ENCODE measurements around the gene PYDC2.

The PYDC2 gene

GRCh38 chr3:191461113-191461595 lies at the start of gene PYDC2:
PYDC2 (plus strand) TSS chr3:191461163; CDS start chr3:191461163, 0 bp downstream.
- no peak for DNase-seq

- no peak for DNase-seq
Observed at GRCh38 chr3:191412759-191413158, 48.2 kb upstream of the PYDC2 start.

GRCh38 chr3:191414286-191414685 lies 46.7 kb upstream of the PYDC2 start:
- no peak for DNase-seq

GRCh38 chr3:191414732-191415131 lies 46.2 kb upstream of the PYDC2 start:
- no peak for DNase-seq

- no peak for DNase-seq
Observed at GRCh38 chr3:191415566-191415965, 45.4 kb upstream of the PYDC2 start.

- no peak for DNase-seq
Observed at GRCh38 chr3:191417457-191417729, 43.6 kb upstream of the PYDC2 start.

GRCh38 chr3:191420771-191421170 lies 40.2 kb upstream of the PYDC2 start:
- DNase-seq = no peak

- no peak for DNase-seq
Observed at GRCh38 chr3:191424881-191425280, 36.1 kb upstream of the PYDC2 start.

GRCh38 chr3:191425322-191425734 lies 35.6 kb upstream of the PYDC2 start:
- DNase-seq = no peak

GRCh38 chr3:191426311-191426710 lies 34.7 kb upstream of the PYDC2 start:
- no peak for DNase-seq

GRCh38 chr3:191428177-191428576 lies 32.8 kb upstream of the PYDC2 start:
- no peak for DNase-seq

- DNase-seq = no peak
Observed at GRCh38 chr3:191430103-191430502, 30.9 kb upstream of the PYDC2 start.

- no peak for DNase-seq
Observed at GRCh38 chr3:191431160-191431822, 29.7 kb upstream of the PYDC2 start.

- no peak for DNase-seq
Observed at GRCh38 chr3:191432162-191432561, 28.8 kb upstream of the PYDC2 start.

- DNase-seq = no peak
Observed at GRCh38 chr3:191434024-191434423, 26.9 kb upstream of the PYDC2 start.

GRCh38 chr3:191435981-191436380 lies 25.0 kb upstream of the PYDC2 start:
- DNase-seq = no peak

GRCh38 chr3:191438150-191438814 lies 22.7 kb upstream of the PYDC2 start:
- no peak for DNase-seq

GRCh38 chr3:191440532-191440931 lies 20.4 kb upstream of the PYDC2 start:
- no peak for DNase-seq

- no peak for DNase-seq
Observed at GRCh38 chr3:191441687-191442086, 19.3 kb upstream of the PYDC2 start.

- no peak for DNase-seq
Observed at GRCh38 chr3:191444569-191444968, 16.4 kb upstream of the PYDC2 start.

GRCh38 chr3:191449256-191449655 lies 11.7 kb upstream of the PYDC2 start:
- no peak for DNase-seq

- DNase-seq = no peak
Observed at GRCh38 chr3:191455257-191455952, 5.6 kb upstream of the PYDC2 start.

- no peak for DNase-seq
Observed at GRCh38 chr3:191460360-191460759, 603 bp upstream of the PYDC2 start.

- no peak for DNase-seq
Observed at GRCh38 chr3:191470080-191470479, 9.1 kb downstream of the PYDC2 start.

Measured in cortex of kidney (tissue), 1 donor.